Gastroesophageal sphincter (tissue), 4 donors: ENCODE results near the gene PTGER2. TPM values are rescaled to one million over a fixed set of nuclear protein-coding genes. Genes with fewer than 3 reads are reported as not detected.

ENCODE experiments used
- ATAC-seq: fragments of 150-250 bp; one replicate; pipeline ENCODE4 v1.9.1; 2016; ENCODE audit warnings: mild to moderate bottlenecking, moderate library complexity
- H3K27ac ChIP-seq, 4 donors: fragments of 200-600 bp; sonication (generic) in 3 of 4; 1 replicate in 3 of 4; 2 replicates in 1 of 4; pipeline ENCODE4 v1.5.1; 2016 to 2019
- H3K27me3 ChIP-seq: fragments of 200-600 bp; sonication (generic); one replicate; pipeline ENCODE4 v1.5.1; 2019
- H3K36me3 ChIP-seq, 2 donors: fragments of 200-600 bp; sonication (generic); one replicate each; pipeline ENCODE4 v1.5.1; 2019; ENCODE audit warnings: control low read depth in 1 of 2
- H3K4me1 ChIP-seq, 3 donors: fragments of 200-600 bp; sonication (generic); 1 replicate in 2 of 3; 2 replicates in 1 of 3; pipeline ENCODE4 v1.5.1; 2016 to 2019; ENCODE audit warnings: control low read depth in 2 of 3
- H3K4me3 ChIP-seq, 2 donors: fragments of 200-600 bp; sonication (generic); one replicate each; pipeline ENCODE4 v1.5.1; 2019; ENCODE audit warnings: mild to moderate bottlenecking in 1 of 2, moderate library complexity in 1 of 2
- H3K9me3 ChIP-seq, 3 donors: fragments of 200-600 bp; sonication (generic); one replicate each; pipeline ENCODE4 v1.5.1; 2017 to 2019; ENCODE audit warnings: control low read depth in 2 of 3
- EP300 ChIP-seq: sonication (generic); formaldehyde crosslinking; IDR thresholded peaks from one replicate; pipeline ENCODE4 v1.6.1; 2017; ENCODE audit warnings: antibody characterized with exemption, mild to moderate bottlenecking
- POLR2A ChIP-seq, 2 donors: fragments of 450-650 bp; IDR thresholded peaks; one replicate each; pipeline ENCODE4 v1.6.1; 2017; ENCODE audit warnings: antibody characterized with exemption in 2 of 2, mild to moderate bottlenecking in 2 of 2, moderate library complexity in 1 of 2
- POLR2AphosphoS5 ChIP-seq: sonication (generic); formaldehyde crosslinking; IDR thresholded peaks from one replicate; pipeline ENCODE4 v1.6.1; 2017; ENCODE audit warnings: antibody characterized with exemption
- WGBS, 2 donors: methylation state at CpG; one replicate each; pipeline ENCODE4 v1.1.5; 2018; ENCODE audit warnings: low coverage in 1 of 2; 5-methylcytosine and 5-hydroxymethylcytosine counted together
- total RNA-seq, 4 donors: library from RNA; depleted of rRNA; stranded (reverse); fragments of >200 nt; gene quantifications; one replicate each; pipeline ENCODE4 v1.1.0, GENCODE V29; 2016
- TF ChIP-seq, protein P1 (sequence below), 4 experiments: fragments of 200-600 bp in 2 of 4; fragments of 450-650 bp in 2 of 4; sonication (generic) in 1 of 4; IDR thresholded peaks; one replicate each; pipeline ENCODE4 v1.5.1; 2017 to 2019; ENCODE audit warnings: antibody characterized with exemption in 4 of 4, mild to moderate bottlenecking in 2 of 4, moderate library complexity in 2 of 4

PTGER2 gene
- total RNA-seq, 4 donors from 2014 or later = 4.8 to 24.2 (median 9.0) TPM

DNA sequence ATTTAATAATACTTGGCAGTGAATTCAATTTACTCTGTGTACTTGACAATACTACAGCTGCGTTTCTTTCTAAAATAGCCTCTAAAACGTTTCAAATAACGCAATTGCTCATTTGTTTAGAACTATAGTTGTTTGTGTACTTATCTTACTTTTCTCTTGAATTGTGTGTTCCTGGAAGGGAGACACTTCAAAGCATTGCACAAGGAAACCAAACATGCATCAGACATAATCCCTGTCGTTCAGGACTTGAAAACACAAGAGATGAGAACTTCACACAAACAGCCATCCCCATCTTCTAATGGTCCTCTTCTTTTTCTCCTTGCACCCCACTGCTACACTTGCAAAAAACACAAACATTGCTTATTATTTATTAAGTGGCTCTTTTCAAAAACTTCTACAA is 38.5 kb downstream of the PTGER2 start:
- TF ChIP-seq POLR2A (IDR thresholded peaks at IDR 0.05) (no peak), EP300 (no peak), POLR2AphosphoS5 (no peak)
- TF ChIP-seq, protein P1, sequence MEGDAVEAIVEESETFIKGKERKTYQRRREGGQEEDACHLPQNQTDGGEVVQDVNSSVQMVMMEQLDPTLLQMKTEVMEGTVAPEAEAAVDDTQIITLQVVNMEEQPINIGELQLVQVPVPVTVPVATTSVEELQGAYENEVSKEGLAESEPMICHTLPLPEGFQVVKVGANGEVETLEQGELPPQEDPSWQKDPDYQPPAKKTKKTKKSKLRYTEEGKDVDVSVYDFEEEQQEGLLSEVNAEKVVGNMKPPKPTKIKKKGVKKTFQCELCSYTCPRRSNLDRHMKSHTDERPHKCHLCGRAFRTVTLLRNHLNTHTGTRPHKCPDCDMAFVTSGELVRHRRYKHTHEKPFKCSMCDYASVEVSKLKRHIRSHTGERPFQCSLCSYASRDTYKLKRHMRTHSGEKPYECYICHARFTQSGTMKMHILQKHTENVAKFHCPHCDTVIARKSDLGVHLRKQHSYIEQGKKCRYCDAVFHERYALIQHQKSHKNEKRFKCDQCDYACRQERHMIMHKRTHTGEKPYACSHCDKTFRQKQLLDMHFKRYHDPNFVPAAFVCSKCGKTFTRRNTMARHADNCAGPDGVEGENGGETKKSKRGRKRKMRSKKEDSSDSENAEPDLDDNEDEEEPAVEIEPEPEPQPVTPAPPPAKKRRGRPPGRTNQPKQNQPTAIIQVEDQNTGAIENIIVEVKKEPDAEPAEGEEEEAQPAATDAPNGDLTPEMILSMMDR (IDR thresholded peaks at IDR 0.05) = no peak
- Histone ChIP-seq H3K27me3 (no peaks in the 10 kb centered on the region), H3K9me3 (no peaks in the 10 kb centered on the region), H3K4me3 (no peak overlapping the region), H3K27ac (peak overlapping the region in 3 of 4 donors; percentile 72 to 83 (median 81)), H3K4me1 (peaks cover 3 to 49% (median 5%) of the 10 kb centered on the region in 3 donors), H3K36me3 (no peaks in the 10 kb centered on the region)
- WGBS, 2 donors = 39 to 48% methylated on average over 4 of the region's 4 CpGs
- ATAC-seq = no peak

GRCh38 chr14:52354242-52354641 is 40.1 kb downstream of the PTGER2 start:
- H3K36me3 ChIP-seq = no peaks in the 10 kb centered on the region
- ATAC-seq = no peak

GRCh38 chr14:52355016-52355431 is 40.9 kb downstream of the PTGER2 start:
- H3K9me3 ChIP-seq = no peaks in the 10 kb centered on the region
- no peak overlapping the region for H3K4me3 ChIP-seq
- no peaks in the 10 kb centered on the region for H3K36me3 ChIP-seq
- 22 to 26% methylated on average over 2 of the region's 2 CpGs for WGBS, 2 donors
- H3K4me1 ChIP-seq = peaks cover 3 to 30% (median 5%) of the 10 kb centered on the region in 3 donors
- H3K27me3 ChIP-seq = no peaks in the 10 kb centered on the region
- ATAC-seq = no peak
- TF ChIP-seq POLR2AphosphoS5 (peak; percentile 50), POLR2A (IDR thresholded peaks at IDR 0.05) (no peak)
- H3K27ac ChIP-seq = no peak overlapping the region

More at GRCh38 chr14:52354242-52354641, 40.1 kb downstream of the PTGER2 start:
- Histone ChIP-seq H3K27ac (no peak overlapping the region), H3K4me1 (peaks cover 3 to 34% (median 5%) of the 10 kb centered on the region in 3 donors), H3K4me3 (no peak overlapping the region), H3K27me3 (no peaks in the 10 kb centered on the region), H3K9me3 (no peaks in the 10 kb centered on the region)
- TF ChIP-seq, protein P1 (IDR thresholded peaks at IDR 0.05) = no peak
- TF ChIP-seq POLR2AphosphoS5 (no peak), POLR2A (IDR thresholded peaks at IDR 0.05) (no peak), EP300 (no peak)

DNA sequence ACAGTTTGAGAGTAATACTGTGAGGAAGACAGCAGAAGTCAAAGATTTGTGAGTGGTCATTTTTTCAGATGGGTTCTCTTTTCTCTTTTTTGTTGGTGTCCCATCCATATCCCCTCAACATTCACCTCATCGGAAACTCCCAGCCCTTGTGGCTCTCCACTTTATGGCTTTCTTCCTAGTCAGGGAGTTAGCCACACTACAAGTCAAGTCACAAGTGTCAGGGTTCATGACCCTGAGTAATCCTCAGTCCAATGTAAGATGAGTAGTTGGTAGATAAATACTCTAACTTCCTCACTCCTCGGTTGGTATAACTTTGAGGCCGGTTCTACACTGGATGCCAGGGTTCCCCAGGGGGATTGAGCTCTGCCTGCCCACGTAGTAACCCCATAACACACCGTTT is 41.4 kb downstream of the PTGER2 start:
- no peak for ATAC-seq
- WGBS, 2 donors = 46 to 60% methylated on average over 3 to 5 of the region's 5 CpGs
- Histone ChIP-seq H3K4me3 (no peak overlapping the region), H3K9me3 (no peaks in the 10 kb centered on the region), H3K36me3 (no peaks in the 10 kb centered on the region), H3K27me3 (no peaks in the 10 kb centered on the region), H3K4me1 (peaks cover 3 to 27% (median 5%) of the 10 kb centered on the region in 3 donors), H3K27ac (no peak overlapping the region)
- TF ChIP-seq EP300 (no peak), POLR2A (IDR thresholded peaks at IDR 0.05) (no peak), POLR2AphosphoS5 (no peak)
- TF ChIP-seq, protein P1 (IDR thresholded peaks at IDR 0.05) = no peak

GRCh38 chr14:52356025-52356424 is 41.9 kb downstream of the PTGER2 start:
- ATAC-seq = no peak
- Histone ChIP-seq H3K4me3 (no peak overlapping the region), H3K9me3 (no peaks in the 10 kb centered on the region), H3K4me1 (peaks cover under 1 to 27% (median 3%) of the 10 kb centered on the region in 3 donors), H3K27me3 (no peaks in the 10 kb centered on the region), H3K36me3 (no peaks in the 10 kb centered on the region), H3K27ac (no peak overlapping the region)
- no peak for TF ChIP-seq POLR2A (IDR thresholded peaks at IDR 0.05)
- TF ChIP-seq, protein P1 (IDR thresholded peaks at IDR 0.05) = no peak
- TF ChIP-seq EP300 = no peak
- no peak for TF ChIP-seq POLR2AphosphoS5
- WGBS, 2 donors = 84 to 87% methylated on average over 3 of the region's 3 CpGs
